GM12873 (cell line): Measurements from ENCODE around the gene DAB2.

Experiments
- TF ChIP-seq, protein P1 (sequence below): IDR thresholded peaks from 2 replicates; pipeline ENCODE4 v1.5.1; 2012; ENCODE audit warnings: low read depth, mild to moderate bottlenecking, moderate library complexity, low read length, control low read depth; ENCODE audit not compliant: insufficient read depth; ENCODE audit errors: missing control alignments

The DAB2 gene

DNA sequence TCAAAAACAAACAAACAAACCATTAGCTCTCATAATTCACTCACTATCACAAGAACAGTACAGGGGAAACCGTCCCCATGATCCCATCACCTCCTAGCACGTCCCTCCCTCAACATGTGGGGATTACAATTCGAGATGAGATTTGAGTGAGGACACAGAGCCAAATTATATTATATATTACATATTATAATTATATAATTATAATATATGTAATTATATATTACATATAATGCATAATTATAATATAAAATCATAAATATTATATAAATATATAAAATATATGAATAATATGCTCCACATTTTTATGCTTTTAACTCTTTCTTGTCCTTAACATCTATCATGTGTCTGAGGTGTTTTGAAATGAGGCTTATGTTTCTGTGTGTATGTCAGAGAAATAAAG, 57.1 kb downstream of the DAB2 start:
- TF ChIP-seq, protein P1, sequence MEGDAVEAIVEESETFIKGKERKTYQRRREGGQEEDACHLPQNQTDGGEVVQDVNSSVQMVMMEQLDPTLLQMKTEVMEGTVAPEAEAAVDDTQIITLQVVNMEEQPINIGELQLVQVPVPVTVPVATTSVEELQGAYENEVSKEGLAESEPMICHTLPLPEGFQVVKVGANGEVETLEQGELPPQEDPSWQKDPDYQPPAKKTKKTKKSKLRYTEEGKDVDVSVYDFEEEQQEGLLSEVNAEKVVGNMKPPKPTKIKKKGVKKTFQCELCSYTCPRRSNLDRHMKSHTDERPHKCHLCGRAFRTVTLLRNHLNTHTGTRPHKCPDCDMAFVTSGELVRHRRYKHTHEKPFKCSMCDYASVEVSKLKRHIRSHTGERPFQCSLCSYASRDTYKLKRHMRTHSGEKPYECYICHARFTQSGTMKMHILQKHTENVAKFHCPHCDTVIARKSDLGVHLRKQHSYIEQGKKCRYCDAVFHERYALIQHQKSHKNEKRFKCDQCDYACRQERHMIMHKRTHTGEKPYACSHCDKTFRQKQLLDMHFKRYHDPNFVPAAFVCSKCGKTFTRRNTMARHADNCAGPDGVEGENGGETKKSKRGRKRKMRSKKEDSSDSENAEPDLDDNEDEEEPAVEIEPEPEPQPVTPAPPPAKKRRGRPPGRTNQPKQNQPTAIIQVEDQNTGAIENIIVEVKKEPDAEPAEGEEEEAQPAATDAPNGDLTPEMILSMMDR = no peak

DNA sequence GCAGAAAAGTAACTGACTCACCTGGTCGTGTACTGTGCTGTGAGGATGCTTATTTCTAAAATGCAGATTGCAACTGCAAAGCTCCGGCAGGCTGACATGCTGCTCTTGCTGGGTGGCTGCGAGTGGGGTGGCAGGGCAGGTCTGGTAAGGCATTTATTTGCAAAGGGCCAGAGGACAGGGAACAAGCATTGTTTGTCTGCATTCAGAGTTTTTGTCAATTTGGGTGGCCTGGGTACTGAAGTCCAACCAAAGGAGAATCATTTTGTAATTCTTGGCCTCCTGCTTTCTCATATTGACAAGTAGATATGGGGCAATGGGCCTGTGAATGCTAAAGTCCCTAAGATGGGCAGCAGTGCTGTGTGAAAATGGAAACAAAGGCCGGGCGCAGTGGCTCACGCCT, 60.4 kb downstream of the DAB2 start, which contains the start of gene C9:
C9 (minus strand) TSS at position 129 of the 400 bp plus-strand sequence; CDS start at position 98, 31 bp downstream.
- TF ChIP-seq, protein P1 = no peak

DNA sequence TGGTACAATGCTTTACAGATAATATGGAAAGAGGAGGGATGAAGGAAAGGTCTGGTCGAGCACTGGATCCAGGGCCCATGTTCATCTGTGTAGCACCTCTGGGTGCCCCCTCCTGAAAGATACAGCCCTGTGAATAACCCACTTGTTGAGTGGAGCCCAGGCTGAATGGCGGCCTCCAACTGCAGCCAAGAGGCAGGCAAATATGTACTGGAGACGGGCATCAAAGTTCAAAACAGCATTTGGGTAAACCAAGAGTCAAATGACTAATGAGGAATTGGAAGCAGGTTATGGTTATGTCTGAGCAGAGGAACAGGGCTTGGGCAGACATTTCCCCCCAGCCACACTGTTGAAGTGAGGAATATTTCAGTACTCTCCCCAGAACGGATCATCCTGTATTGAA, 61.6 kb downstream of the DAB2 start:
- TF ChIP-seq, protein P1 = no peak

DNA sequence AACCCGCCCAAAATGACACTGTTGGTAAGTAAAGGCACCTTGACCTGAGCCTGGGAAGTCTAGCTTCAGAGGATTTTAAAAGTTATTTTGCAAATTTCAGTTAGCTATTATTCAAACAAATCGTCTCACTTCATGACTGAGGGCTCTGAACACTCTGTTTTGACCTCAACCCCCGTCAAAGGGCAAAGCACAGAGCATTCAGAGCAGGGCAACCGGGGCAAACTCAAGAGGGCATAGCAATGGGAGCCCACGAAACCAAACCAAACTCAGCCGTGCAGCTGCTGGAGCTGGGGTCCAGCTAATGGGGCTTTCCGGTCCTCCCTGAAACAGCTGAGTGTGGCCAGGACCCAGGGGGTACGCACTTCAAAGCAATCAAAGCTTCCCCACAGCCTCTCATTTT, 62.1 kb downstream of the DAB2 start:
- TF ChIP-seq, protein P1 = no peak

DNA sequence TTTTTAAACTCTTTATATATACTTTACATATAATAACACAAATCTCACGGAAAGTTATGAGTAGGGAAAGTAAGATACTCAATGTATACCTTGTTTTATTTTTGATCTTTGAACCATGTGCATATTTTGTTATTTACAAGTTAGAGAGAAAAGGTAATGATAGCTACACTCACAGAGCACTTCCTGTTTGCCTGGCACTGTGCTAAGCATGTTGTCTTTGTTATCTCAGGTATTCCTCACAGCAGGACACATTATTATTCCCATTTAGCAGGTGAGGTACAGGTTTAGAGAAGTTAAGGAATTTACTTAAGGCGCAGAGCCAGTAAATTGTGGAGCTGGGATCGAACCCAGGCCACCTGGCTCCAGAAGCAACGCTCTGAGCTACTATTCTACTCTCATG, 63.5 kb downstream of the DAB2 start:
- TF ChIP-seq, protein P1 = no peak

DNA sequence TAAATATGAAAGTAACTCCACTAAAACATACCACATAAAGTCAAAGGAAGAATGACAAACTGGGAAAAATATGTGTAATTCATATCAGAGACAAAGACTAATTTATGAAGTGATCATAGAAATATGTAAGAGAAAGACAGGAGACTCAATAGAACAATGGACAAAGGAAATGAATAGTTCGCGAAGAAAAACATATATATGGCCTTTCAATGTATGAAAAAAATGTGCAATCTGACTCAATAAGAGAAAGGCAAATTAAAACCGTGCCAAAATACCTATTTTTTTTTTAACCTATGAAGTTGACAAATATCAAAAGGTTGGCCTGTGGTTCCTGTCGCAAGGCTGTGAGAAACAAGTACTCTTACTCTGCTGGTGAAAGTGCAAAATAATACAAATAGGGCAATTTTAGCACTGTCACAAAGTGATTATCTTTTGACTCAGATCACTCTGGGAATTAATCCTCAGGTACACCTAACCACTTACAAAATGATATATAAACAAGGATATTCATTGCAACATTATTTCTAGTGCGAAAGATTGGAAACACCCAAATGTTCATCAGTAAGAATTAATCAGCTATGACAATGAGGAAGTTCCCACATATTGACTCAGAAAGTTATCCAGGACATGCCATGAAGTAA, 64.2 kb downstream of the DAB2 start:
- TF ChIP-seq, protein P1 = no peak

DNA sequence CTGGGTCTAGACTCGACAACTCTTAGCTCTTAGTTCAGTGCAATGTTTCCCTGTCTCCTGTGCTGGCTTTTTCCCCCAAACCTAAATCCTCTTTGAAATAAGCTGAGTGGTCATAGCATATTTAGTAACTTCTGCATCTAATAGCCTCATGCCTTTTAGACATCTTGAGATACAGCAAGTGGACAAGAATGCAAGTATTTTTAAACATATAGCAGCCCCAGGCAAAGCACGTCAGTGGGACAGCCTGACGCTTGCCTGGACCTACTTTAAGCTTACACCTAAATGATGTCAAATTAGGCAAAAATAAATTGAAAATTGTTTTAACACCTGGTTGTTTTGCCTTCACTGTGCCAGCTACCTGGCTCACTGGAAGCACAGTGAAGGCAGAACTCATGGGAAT, 68.5 kb downstream of the DAB2 start:
- TF ChIP-seq, protein P1 = no peak

DNA sequence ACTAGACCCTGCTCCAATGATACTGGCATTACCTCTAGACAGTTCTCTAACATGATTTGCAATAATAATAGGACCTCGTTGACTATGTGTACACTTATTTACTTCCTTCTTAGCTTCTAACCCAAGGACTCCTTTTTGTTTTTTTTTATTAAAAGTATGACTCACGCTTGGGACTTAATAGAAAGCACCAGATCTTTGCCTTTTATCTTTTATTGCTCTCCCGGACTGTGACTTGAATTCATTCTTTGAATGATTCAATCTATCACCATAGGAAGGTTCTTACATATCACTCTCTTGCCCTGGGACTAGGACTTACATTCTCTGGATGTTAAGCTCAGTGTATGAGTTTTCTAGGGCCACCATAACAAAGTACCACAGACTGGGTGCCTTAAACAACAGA, 69.5 kb downstream of the DAB2 start:
- TF ChIP-seq, protein P1 = no peak
